NCI-H774 (cell line): ENCODE data around the gene ARHGAP10.

Experiments
- DNase-seq: peaks from one replicate; lab custom pipeline; 2025; lab: John Stamatoyannopoulos, UW

ARHGAP10 gene

DNA sequence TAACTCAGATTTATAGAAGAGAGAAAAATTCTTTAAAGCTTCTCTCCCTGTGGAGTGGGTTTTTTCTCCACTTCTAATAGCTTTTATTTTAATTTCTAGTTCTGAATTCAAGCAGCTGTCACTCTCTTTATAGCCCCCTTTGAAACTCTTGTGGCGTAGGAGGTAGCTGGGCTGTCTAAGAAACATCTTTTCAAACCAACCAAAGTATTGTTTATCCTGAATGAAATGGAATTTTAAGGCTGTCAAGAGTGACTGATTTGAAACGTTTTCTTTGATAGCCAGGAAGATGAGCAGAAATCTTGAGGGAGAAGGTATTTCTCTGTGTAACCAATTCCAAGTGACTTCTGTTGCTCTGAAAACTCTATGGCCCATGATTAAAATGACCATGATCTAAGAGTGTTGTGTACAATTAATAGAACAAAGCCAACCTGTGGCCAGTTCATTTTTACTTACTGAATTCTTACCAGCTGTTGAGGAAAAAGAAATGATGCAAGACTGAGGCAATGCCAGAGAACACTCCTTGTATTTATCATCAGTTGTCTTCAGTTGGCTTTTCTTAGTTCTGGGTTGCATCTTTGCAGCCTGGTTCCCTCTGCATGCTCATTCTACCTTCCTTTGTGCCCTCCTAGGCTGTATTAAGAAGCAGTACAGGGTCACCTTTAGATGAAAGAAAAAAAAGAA is 298.4 kb downstream of the ARHGAP10 start:
- no peak for DNase-seq

DNA sequence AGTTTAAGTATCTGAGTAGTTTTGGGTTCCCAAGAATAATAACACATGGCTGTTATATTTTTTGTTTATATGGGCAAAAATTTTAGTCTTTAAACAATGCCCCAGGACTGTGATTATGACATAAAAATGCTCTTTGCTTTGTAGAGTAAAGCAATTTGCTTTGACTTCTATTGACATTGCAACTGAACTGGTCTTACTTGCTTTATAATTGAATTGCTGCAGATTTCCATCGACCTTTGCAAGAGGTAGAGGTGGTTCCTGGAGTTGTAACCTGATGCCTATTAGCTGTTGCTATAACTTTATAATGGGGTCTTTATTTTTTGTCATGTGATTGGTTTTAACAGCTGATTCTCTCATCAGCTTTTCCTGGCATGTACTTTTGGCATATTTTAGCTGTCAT is 302.9 kb downstream of the ARHGAP10 start:
- DNase-seq = no peak

DNA sequence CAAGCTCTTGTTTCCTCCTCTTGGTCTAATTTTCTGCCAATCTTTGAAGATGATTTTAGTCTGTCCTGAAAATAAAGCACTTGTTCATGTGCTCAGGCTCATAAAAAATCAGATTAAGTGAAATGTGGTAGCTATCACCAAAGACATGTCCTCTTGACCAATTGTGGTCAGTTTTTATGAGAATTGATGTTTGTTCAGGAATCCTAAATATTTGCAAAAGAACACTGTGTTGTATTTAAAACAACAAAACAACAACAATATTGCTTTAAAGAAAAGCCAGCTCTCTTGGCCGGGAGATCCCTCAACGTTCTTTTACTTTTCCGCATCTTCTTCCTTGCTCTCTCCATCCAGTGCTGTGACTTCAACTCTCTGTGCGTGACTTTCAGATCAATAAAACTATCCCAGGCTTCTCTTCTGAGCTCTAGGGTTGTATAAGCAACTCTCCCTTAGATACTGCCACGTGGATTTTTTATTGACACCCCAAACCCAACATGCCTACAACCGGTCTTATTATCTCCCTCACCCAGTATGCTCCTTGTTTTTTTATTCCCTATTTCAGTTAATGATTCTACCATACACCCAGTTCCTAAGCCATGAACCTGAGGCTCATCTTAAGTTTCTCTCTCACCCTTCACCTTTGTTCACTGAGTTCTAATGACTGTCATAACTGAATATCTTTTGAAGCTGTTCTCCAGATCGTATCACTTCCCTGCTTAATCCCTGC is 309.9 kb downstream of the ARHGAP10 start:
- no peak for DNase-seq

DNA sequence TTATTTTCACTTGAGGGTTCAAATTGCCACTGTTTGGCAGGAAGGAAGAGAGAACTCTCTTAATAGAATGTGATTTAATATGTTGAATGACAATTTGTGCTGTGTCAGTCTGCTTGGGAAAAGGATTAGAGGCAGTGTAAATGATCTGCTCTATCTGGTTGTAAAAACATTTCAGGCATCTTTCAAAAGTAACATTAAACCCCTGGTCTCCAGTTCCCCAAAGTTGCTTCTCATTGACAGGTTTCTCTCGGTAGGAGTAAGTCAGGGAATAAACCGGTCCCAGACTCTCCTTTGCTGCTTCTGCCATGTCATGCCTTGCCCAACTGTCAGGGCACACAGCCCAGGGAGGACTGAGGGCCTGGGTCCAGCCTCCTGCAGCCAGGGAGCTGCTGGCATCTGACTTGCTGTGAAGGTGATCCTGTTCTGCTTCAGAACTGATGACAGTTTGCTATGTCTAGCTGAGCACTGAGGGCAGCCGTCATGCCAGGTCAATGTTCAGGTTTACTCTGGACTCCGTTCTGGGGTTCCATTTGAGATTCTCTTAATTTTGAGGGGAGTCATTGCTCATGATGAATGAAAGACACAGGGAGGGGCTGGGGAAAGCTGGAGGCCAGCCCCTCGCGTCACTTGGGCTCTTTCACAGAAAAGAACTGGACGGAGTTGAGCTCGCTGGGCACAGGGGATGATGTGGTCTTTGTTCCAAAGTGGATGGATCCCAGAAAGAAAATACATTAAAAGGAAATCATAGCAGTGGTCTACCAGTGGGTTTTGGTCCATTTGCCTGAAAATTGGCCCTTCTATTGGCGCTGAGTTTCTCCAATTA is 312.4 kb downstream of the ARHGAP10 start:
- DNase-seq = no peak

DNA sequence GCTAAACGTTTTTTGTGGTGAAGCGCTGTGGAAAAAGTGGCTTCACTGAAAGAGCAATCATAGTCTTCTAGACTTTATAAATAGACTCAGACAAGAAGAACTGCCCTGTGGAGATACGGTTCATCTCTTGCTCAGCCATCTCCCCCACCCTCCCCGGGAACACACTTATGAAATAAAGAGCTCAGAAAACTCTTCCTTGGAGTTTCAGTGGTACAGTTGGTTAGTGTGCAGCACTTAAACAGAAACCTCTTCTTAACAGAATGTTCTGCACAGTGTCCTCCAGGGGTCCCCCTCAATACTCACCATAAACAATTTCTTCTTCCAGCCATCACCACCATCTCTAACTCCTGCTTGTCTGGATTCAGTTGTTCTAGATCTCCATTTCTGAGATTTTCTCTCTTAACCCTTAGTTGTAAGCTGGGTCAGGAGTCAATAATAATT is 313.0 kb downstream of the ARHGAP10 start:
- no peak for DNase-seq

DNA sequence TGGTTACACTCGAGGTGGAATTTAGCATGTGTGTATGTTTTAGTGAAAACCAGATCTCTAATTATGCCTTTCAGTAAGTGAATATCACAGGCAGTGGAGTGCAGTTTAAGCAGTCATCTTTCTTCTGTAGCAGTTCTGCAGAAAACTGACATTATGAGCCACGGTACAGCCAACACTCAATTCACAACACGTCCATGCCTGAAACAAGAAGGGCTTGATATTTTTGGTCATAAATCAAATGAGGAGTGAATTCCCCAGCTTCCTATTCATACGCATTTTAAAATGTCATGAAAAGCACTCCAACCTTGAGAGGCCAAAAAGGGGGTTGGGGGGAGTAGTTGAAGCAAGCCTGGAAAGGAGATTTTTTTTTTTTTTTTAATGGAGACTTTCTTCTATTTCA is 316.7 kb downstream of the ARHGAP10 start:
- DNase-seq = no peak

DNA sequence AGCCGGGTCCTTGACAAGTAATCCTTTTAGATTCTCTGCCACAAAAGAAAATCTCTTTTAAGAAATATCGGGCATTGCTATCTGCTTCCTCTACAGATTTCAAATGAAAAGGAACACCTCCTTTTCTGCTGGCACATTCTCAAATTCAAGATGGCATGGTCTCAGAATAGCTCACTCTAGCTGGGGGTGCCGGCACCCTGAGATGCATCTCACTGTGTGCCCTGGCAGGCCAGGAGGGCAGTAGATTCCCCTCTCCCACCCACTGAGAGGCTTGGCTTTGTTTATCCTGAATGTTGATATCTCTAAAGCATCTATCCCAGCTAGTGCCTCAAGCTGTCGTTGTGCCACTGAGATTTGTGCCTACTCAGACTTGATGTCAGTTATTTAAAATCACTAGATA is 319.5 kb downstream of the ARHGAP10 start:
- DNase-seq = no peak

DNA sequence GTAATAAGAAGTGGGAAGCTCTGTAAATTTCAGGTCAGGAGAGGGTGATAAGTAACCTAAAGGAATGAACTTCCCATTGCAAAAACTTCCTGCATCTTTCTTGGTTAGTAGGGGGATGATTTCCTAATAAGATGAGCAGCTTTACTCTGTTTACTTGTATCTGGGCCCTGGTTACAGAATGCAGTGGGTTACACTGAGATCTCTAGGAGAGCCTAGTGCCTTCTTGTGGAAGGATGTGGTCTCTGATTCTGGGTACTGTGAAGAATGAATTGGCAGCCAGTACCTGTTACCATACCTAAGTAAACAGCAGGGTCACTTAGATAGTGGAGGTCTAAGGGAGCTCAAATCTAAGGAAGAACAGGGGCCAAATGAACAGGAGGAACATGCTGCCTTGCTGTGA is 320.6 kb downstream of the ARHGAP10 start:
- no peak for DNase-seq

DNA sequence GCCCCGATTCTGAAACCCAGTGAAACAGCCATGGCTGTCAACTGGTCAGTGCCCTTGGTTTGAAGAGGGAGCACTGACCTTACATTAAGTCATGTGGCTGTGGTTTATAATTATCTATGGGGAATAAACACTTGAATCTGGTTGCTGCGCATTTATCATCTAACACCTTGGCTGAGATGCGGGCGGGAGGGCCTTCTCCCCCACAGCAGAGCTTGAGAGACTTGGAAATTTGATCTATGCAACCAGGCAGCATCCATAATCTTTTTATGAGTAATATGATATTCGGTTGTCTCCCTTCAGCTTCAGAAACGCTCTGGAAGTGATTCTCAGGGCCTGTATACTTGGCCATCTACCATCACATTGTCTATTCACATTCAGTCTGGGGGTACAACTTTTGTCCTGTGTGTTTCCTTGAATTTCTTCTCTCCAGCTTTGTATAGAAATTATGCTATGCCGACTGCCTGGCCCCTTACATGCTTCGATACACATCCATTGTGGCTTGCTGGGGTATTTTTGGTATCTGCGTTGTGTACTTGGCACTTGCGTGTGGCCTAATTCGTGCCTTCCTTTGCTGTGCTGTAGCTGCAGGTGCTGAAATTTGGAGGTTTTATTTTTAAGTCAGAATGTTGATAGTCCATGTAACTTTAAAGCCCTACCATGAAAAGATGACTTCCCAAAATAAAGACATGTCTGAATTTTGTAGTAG is 321.6 kb downstream of the ARHGAP10 start:
- DNase-seq = no peak

DNA sequence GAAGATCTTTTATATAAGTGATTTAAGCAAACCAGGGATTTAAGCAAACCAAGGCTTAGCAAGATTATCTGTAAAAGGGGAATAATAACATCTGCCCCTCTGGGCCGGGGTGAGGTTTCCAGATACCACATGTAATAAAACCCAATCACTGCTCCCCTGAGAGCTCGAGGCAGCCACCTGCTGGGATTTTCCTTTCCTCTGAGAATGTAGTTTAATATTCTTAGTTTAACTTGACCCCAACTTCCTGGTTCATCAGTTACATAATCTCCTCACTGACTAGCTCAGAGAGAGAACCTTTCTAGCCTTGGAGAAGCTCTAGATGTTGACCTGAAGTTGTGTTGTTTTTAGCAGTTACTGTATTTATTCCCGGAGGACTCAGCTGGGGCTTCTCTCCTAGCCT is 322.4 kb downstream of the ARHGAP10 start:
- DNase-seq = no peak

DNA sequence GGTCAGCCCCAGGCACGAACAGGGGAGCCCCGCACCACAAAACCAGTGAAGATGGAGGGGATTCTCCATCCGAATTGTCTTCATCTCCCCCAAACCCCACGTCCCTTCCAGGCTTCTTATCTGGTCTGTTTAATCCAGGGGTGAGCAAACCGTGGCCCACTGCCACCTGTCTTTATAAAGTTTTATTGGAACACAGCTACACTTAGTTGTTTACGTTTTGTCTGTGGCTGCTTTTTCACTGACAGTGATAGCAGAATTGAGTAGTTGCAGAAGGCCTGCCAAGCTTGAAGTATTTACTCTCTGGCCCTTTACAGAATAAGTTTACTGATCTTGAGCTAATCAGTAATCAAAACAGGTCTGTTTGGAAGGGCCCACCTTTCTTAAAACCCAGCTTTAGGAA is 324.0 kb downstream of the ARHGAP10 start:
- DNase-seq = no peak

DNA sequence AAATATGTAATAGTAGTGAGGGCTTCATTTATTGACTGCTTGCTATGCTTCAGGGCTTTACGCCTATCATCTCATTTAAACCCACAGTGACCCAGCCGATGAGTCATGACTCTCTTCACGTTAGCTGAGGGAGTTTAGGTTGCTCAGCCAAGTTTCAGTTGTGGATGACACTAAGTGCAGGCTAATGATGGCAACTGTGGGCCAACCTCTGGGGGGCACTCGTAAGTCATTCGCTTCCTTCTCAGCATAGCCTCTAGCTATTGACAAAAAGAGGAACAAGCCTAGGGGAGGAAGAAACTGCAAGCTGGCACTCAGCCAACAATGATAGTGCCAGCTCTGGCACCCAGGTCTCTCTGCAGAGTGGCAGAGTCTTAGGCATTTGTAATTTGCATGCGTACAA is 325.0 kb downstream of the ARHGAP10 start:
- no peak for DNase-seq

DNA sequence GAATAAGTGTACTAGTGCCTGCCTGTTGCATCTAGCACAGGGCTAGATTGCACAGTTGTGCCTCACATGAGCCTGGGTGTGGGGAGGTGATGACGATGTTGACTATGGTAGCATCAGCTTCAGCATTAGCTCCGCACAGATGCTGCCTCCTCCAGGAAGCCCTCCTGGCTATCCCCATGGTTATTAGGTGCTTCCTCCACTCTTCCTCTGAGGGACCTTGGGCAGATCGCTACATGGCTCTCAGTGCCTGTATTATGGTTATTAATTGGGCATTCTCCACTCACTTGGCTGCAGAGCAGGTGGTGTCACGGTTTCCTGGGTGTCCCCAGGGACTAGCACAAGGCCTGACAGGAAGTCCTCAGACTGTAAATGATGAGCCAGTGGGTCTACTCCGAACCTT is 325.6 kb downstream of the ARHGAP10 start:
- DNase-seq = no peak

DNA sequence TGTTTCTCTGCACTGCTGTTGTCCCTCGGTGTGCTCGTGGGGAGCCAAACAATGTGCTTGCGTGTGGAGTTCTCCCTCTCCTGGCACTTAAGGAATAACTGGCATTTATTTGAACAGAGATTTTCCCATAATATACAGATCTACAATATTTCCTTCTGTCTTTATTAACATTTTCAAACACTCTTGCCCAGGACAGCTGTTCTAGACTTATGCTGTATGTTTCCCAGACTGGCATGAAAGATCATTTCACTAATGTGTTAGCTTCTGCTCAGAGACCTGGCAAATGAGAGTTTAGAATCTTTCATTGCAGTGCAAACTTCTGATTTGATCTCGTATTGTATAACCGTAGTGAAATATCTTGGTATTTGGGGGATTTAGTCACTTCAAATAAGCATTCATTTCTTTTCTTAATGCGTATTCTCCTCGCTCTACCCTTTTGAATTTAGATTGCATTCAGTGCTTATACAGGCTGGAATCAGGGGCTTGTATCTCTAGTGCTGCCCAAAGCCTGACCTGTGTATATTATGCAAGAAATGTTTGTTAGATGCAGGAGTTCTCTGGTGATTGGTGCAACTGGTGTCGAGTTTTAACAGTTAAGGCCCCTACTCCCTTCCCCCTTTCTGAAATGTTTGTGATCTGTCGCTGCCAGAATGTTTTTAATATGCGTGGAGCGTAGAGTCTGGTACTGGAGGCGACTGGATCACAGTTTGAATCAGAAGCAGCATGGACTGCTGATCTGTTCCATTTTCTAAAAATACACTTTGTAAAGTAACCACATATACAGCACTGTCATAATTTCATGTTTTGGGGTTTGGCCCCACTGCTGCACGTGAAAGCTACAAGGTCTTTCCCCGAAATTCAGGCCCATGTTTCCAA is 326.3 kb downstream of the ARHGAP10 start:
- no peak for DNase-seq

DNA sequence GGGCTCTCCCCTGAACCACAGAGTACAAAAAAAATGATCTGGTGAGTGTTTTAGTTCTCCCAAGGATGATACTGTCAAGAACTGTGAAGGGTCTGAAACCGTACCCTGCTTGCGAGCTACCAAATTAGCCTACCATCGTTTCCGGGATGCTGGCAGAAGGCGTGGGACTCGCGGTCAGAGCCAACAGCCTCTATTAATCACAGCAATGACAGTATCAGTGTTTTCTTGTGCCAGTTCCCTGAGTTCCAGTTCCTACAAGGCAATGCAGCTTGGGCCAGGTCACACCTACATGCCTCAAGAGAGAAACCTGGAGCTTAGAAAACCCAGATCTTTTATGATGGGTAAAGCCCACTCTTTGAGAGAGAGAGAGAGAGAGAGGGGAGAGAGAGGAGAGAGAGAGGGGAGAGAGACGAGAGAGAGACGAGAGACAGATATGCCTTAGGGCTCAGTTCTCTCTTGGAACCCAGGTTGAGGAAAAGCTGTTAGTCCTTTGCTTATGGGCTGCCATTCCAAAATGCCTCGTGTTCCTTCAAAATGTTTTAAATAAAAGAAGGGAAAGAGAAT is 327.8 kb downstream of the ARHGAP10 start:
- DNase-seq = no peak

DNA sequence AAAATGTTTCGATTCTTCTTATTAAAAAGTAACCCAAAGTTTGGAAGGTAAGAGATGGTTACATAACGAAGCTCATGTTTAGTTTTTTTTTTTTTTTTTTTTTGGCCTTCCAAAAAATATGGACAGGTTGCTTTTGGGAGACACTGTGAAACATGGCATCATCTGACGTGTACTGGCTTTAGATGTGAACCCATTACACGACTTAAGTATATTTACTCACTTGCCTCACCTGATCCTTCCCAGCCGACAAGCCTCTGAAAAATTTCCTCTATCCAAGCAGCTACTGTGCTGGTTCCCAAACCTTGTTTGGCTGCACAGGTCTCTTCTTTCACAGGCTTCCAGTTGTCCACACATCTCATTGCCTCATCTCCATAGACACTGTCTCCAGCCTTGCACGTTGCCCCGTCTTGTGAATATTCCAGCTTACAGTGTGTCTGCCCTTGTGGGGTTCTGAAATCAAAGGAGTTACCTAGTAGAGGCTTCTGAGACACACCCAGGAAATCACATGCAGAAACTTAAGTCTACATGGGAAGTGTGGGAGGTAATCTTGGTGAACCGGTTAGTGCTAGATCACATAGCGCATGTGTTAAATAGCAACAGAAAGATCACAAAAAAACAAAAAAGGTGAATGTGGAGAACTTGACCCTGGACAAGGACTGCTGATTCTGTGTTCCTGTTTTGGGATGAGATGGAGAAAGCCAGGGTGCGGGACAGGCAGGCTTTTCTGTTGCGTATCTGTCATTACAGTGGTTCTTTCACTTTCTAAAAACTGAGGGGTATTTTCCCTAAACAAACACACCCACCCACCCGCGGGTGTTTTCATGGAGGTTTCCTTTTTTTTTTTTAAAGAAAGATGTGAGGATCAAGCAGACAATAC is 328.6 kb downstream of the ARHGAP10 start:
- no peak for DNase-seq

DNA sequence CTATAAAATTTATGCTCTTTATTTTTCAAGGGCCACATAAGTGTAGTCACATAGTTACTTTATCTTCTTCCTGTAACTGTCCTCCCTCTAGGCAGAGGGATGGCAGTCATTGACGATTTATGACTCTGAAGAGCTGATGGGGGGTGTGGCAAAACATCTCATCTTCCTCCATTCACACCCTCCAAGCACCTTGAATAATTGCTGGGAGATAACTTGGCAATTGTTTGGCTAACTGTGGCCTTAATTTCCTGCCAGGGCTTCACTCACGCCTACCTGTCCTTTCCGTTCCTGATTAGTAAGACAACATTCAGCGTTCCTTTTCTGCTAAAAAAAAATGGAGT is 329.2 kb downstream of the ARHGAP10 start:
- no peak for DNase-seq

DNA sequence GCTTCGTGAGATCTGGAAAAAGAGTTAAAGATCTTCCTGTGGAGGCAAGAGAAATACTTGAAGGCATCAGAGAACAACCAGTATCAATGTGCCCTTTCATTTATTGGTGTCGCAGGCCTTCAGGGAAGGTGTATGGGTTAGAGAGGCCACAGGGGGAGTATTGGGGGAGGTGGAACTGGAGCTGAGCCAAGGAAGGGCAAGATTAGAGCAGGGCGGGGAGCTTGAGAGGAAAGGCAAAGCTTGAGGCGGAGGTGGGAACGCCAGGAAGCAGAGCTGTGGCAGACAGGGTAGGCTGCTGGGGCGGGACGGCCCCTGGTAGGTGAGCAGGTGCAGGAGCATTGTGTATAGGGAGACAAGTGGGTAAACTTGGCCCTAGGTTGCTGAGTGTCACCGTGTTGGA is 329.9 kb downstream of the ARHGAP10 start:
- no peak for DNase-seq

DNA sequence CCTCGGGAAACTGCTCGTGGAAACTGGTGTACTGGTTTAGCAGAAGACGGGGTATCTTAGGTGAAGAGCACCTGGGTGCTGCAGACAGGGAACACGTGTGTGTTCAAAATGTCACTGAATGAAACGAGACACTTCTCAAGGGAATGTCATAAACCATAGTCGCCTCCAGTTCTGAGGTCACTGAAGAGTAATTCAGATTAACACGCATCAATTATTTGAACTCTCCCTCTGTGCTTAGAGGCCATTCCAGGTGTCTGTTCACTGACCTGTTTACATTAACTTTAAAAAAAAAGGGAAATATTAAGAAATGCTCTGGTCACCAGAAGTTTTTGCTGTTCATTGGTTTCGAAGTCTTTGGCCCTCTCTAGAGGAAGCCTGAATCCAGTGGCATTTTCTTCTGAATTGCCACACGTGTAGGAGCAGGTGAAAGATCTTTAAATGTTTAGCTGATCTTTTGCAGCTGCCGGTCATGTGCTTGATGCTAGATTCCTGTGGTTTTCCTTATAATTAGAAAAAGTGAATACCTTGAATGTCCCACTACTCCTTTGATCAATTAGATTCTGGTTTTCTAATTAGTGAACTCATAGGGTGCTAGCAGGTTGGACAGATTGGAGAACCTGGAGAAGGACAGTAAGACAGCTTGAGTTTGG is 330.5 kb downstream of the ARHGAP10 start:
- DNase-seq = no peak

DNA sequence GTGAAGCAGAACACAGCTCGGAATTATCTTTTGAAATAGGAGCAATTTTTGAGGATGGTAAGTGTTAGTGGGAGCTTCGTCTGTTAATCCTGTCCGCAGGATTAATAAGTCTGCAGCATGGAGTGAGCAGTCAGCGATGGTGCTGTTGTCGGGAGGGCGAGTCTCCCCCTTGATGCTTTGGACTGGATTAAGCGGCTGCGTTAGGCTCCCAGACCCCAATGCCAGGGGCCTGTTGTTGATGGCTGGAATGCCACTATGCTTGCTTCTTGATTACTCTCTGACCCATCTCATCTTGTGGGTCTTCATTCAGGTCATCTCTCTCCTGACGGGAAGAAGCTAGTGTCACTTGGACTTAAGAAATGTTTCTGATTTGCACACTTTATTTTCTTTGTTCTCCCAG is 332.6 kb downstream of the ARHGAP10 start:
- DNase-seq = no peak
